Measurements from ENCODE around the gene MRPL32.
A peak's percentile ranks its signal among the peaks of the same experiment; 100 is the strongest.

The MRPL32 gene

DNA sequence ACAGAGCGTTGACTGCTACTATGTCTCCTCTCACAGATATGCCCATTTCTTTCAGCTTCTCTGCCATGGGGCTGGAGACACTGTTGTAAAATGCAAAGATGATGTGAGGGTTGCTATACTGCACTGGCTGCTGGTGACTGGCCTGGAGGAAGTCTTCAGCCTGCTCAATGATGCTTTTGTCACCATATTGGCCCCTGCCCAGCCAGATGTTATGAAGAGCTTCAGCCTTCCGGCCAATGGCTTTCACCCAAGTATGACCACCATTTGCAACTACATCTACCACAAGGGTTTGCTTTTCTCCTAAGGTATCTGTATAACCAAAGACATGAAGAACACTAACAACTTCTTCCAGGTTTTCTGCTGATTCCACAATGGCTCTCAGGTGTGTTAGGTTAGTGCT, 21.9 kb upstream of the MRPL32 start:
- Histone ChIP-seq H3K36me3 (ENCODE audit: control insufficient read depth, insufficient read depth, low read length) (peaks cover 1% of the 10 kb centered on the region; the same call in 1 of the 2 replicates), H3K27me3 (replicated peaks; ENCODE audit: control insufficient read depth, insufficient read depth, low read length) (no peaks in the 10 kb centered on the region), H3K4me3 (replicated peaks; ENCODE audit: low read depth, low read length) (no peak overlapping the region)
- TF ChIP-seq, protein P1, sequence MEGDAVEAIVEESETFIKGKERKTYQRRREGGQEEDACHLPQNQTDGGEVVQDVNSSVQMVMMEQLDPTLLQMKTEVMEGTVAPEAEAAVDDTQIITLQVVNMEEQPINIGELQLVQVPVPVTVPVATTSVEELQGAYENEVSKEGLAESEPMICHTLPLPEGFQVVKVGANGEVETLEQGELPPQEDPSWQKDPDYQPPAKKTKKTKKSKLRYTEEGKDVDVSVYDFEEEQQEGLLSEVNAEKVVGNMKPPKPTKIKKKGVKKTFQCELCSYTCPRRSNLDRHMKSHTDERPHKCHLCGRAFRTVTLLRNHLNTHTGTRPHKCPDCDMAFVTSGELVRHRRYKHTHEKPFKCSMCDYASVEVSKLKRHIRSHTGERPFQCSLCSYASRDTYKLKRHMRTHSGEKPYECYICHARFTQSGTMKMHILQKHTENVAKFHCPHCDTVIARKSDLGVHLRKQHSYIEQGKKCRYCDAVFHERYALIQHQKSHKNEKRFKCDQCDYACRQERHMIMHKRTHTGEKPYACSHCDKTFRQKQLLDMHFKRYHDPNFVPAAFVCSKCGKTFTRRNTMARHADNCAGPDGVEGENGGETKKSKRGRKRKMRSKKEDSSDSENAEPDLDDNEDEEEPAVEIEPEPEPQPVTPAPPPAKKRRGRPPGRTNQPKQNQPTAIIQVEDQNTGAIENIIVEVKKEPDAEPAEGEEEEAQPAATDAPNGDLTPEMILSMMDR (IDR thresholded peaks at IDR 0.05; ENCODE audit: insufficient read depth, low read length, poor library complexity, severe bottlenecking), result no peak
- DNase-seq (ENCODE audit: extremely low read depth, insufficient read length), result no peak

- DNase-seq (ENCODE audit: extremely low read depth, insufficient read length), result peak; percentile 95
- Histone ChIP-seq H3K27me3 (replicated peaks; ENCODE audit: control insufficient read depth, insufficient read depth, low read length) (no peaks in the 10 kb centered on the region), H3K36me3 (ENCODE audit: control insufficient read depth, insufficient read depth, low read length) (peaks cover 1% of the 10 kb centered on the region; the same call in 1 of the 2 replicates), H3K4me3 (replicated peaks; ENCODE audit: low read depth, low read length) (peak within 1 kb of the TSS; percentile 80)
- TF ChIP-seq, protein P1 (IDR thresholded peaks at IDR 0.05; ENCODE audit: insufficient read depth, low read length, poor library complexity, severe bottlenecking), result peak; percentile 12
These were observed 20.4 kb upstream of the MRPL32 start, which contains the start of gene C7orf25 for GRCh38 chr7:42911454-42912447. Gene C7orf25, minus strand, starts transcription at chr7:42912070. Its CDS starts 1,170 bp downstream, at chr7:42910900.

DNA sequence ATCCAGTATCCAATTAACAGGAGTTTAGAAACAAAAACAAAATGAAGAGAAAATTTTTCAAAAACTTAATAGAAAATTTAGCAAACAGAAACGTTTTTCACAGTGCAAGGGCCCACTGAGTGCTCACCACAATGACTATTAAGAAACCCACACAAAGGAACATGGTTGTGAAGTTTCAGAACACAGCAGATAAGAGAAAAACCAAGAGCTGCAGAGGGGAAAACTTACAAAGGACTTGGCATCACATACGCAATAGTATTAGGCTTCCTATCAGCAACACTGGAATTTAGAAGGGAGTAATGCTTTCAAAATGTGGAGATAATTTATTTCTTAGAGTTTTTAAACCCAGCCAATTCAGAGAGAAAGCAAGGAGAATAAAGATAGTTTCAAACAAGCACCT, 18.6 kb upstream of the MRPL32 start:
- H3K27me3 ChIP-seq (replicated peaks; ENCODE audit: control insufficient read depth, insufficient read depth, low read length), result no peaks in the 10 kb centered on the region
- TF ChIP-seq, protein P1 (IDR thresholded peaks at IDR 0.05; ENCODE audit: insufficient read depth, low read length, poor library complexity, severe bottlenecking), result no peak
- DNase-seq (ENCODE audit: extremely low read depth, insufficient read length), result no peak
- peaks cover 5% of the 10 kb centered on the region for H3K36me3 ChIP-seq (ENCODE audit: control insufficient read depth, insufficient read depth, low read length)
- no peak overlapping the region for H3K4me3 ChIP-seq (replicated peaks; ENCODE audit: low read depth, low read length)

DNA sequence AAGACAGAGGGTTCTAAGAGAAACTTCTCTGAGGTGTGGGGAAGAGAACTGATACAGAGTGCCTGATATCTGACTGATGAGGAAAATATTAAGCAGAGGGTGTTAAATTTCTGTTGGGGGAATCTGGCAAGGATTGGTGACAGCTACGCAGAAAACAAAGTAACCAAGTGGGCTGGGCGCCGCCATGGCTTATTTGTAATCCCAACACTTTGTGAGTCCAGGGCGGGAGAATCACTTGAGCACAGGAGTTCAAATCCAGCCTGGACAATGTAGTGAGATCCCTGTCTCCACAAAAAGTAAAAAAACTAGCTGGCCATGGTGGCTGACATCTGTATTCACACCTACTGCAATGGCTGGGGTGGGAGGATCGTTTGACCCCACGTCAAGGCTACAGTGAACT, 18.2 kb upstream of the MRPL32 start:
- Histone ChIP-seq H3K27me3 (replicated peaks; ENCODE audit: control insufficient read depth, insufficient read depth, low read length) (no peaks in the 10 kb centered on the region), H3K4me3 (replicated peaks; ENCODE audit: low read depth, low read length) (no peak overlapping the region), H3K36me3 (ENCODE audit: control insufficient read depth, insufficient read depth, low read length) (peaks cover 5% of the 10 kb centered on the region)
- DNase-seq (ENCODE audit: extremely low read depth, insufficient read length), result no peak
- TF ChIP-seq, protein P1 (IDR thresholded peaks at IDR 0.05; ENCODE audit: insufficient read depth, low read length, poor library complexity, severe bottlenecking), result no peak

GRCh38 chr7:42914421-42915045, 17.6 kb upstream of the MRPL32 start:
- no peaks in the 10 kb centered on the region for H3K27me3 ChIP-seq (replicated peaks; ENCODE audit: control insufficient read depth, insufficient read depth, low read length)
- TF ChIP-seq, protein P1 (IDR thresholded peaks at IDR 0.05; ENCODE audit: insufficient read depth, low read length, poor library complexity, severe bottlenecking), result no peak
- DNase-seq (ENCODE audit: extremely low read depth, insufficient read length), result no peak
- peaks cover 5% of the 10 kb centered on the region for H3K36me3 ChIP-seq (ENCODE audit: control insufficient read depth, insufficient read depth, low read length)
- H3K4me3 ChIP-seq (replicated peaks; ENCODE audit: low read depth, low read length), result no peak overlapping the region
